Kidney (tissue), 14 donors: ENCODE results near the gene USP21. TPM values are rescaled to one million over a fixed set of nuclear protein-coding genes. Genes with fewer than 3 reads are reported as not detected.

Experiments
- DNase-seq, 5 donors: peaks; one replicate each; pipeline ENCODE4 v3.0.0-alpha.2; 2013 to 2020
- FAIRE-seq: peaks from 2 replicates; lab custom pipeline; 2012; peaks lifted over from hg19 to GRCh38; lab: Jason Lieb, UNC
- H3K27ac ChIP-seq, 2 donors: one replicate each; pipeline ENCODE4 v1.7.0; 2013; ENCODE audit warnings: low read depth in 2 of 2, low read length in 2 of 2, inconsistent platforms in 1 of 2
- H3K27me3 ChIP-seq: one replicate; pipeline ENCODE4 v1.7.1; 2013; ENCODE audit warnings: low read length, inconsistent platforms; ENCODE audit not compliant: control insufficient read depth, insufficient read depth
- H3K36me3 ChIP-seq, 3 donors: one replicate each; pipeline versions ENCODE4 v1.7.0 to v1.7.1; 2013; ENCODE audit warnings: low read length in 3 of 3, control low read depth in 1 of 3, inconsistent platforms in 1 of 3; ENCODE audit not compliant: insufficient read depth in 3 of 3, control insufficient read depth in 2 of 3
- H3K4me1 ChIP-seq, 3 donors: one replicate each; pipeline versions ENCODE4 v1.7.0 to v1.7.1; 2013; ENCODE audit warnings: low read length in 3 of 3, inconsistent platforms in 1 of 3, low read depth in 1 of 3; ENCODE audit not compliant: control insufficient read depth in 2 of 3, insufficient read depth in 2 of 3
- H3K4me3 ChIP-seq, 3 donors: one replicate each; pipeline versions ENCODE4 v1.7.0 to v1.8.1; 2013; ENCODE audit warnings: low read length in 3 of 3, control low read depth in 1 of 3, inconsistent platforms in 1 of 3
- H3K9ac ChIP-seq, 3 donors: one replicate each; pipeline versions ENCODE4 v1.7.0 to v1.7.1; 2013; ENCODE audit warnings: low read length in 3 of 3, control low read depth in 1 of 3, inconsistent platforms in 1 of 3
- H3K9me3 ChIP-seq, 3 donors: one replicate each; pipeline versions ENCODE4 v1.7.0 to v1.7.1; 2013; ENCODE audit warnings: low read length in 3 of 3, control low read depth in 1 of 3, inconsistent platforms in 1 of 3; ENCODE audit not compliant: control insufficient read depth in 2 of 3, insufficient read depth in 1 of 3
- CTCF ChIP-seq: IDR thresholded peaks from 3 replicates; pipeline ENCODE4 v1.5.1; 2012; ENCODE audit warnings: mild to moderate bottlenecking, moderate library complexity, borderline replicate concordance; ENCODE audit not compliant: insufficient read depth; ENCODE audit errors: extremely low read depth
- intact Hi-C: fragments of 100-400 bp; cut with DNase I; formaldehyde crosslinking; loops from one replicate; pipeline ENCODE4 v1.11.1; 2022
- polyA plus RNA-seq: library from polyadenylated mRNA; stranded (reverse); fragments of 350-450 nt; fragmentation: Illumina TruSeq; extraction: RNeasy Lipid Tissue Mini Kit (QIAGEN cat#74804); gene quantifications from one replicate; pipeline ENCODE4 v1.2.3, GENCODE V29; 2014; ENCODE audit warnings: low read depth, low replicate concordance; ENCODE audit not compliant: insufficient read depth
- total RNA-seq: library from RNA; stranded (reverse); fragmentation: NEBNext Ultra II Directional; extraction: Animal tissue kit (Norgen Biotek cat#: 25700); gene quantifications from one replicate; pipeline ENCODE4 v1.2.1, GENCODE V29; 2021
- donor health status: control.
- donor health status: control.
- donor health status: control.
- donor health status: control.
- donor health status: control.
- donor health status: DM: yes; HTN: yes; CAD: no.
- donor health status: Normal renal cell carcinoma (clear cell type).

The USP21 gene
- total and polyA plus RNA-seq, 2 donors from 2014 or later = 26.3 to 27.7 TPM

GRCh38 chr1:161206411-161207140, 47.3 kb downstream of the USP21 start:
- DNase-seq (peak in 2 of 5 donors; percentile 35 to 55), FAIRE-seq (no peak)
- Histone ChIP-seq H3K36me3 (peaks cover 15 to 55% (median 25%) of the 10 kb centered on the region in 3 donors), H3K27ac (peak overlapping the region; percentile 74 to 92), H3K4me1 (peaks cover 0 to 23% (median 20%) of the 10 kb centered on the region in 3 donors), H3K4me3 (no peak overlapping the region), H3K9ac (peak overlapping the region in 1 of 3 donors; percentile 42), H3K27me3 (no peaks in the 10 kb centered on the region), H3K9me3 (no peaks in the 10 kb centered on the region)
- intact Hi-C loops = no loop called here
- no peak for TF ChIP-seq CTCF

GRCh38 chr1:161207173-161207572, 47.9 kb downstream of the USP21 start:
- H3K9ac ChIP-seq = no peak overlapping the region
- no peak for TF ChIP-seq CTCF
- peak overlapping the region; percentile 59 to 92 for H3K27ac ChIP-seq
- FAIRE-seq (no peak), DNase-seq (peak in 2 of 5 donors; percentile 69 to 86)
- no peaks in the 10 kb centered on the region for H3K27me3 ChIP-seq
- H3K4me1 ChIP-seq = peaks cover 0 to 22% (median 18%) of the 10 kb centered on the region in 3 donors
- H3K9me3 ChIP-seq = no peaks in the 10 kb centered on the region
- H3K36me3 ChIP-seq = peaks cover 16 to 61% (median 26%) of the 10 kb centered on the region in 3 donors
- intact Hi-C loops = no loop called here
- no peak overlapping the region for H3K4me3 ChIP-seq

GRCh38 chr1:161209790-161210409, 50.6 kb downstream of the USP21 start:
- Histone ChIP-seq H3K36me3 (peaks cover 26 to 73% (median 44%) of the 10 kb centered on the region in 3 donors), H3K27ac (peak overlapping the region in 1 of 2 donors; percentile 3), H3K4me1 (peaks cover 0 to 13% (median 4%) of the 10 kb centered on the region in 3 donors), H3K4me3 (no peak overlapping the region), H3K9ac (no peak overlapping the region), H3K9me3 (no peaks in the 10 kb centered on the region), H3K27me3 (no peaks in the 10 kb centered on the region)
- DNase-seq (peak; percentile 81 to 89 (median 84)), FAIRE-seq (no peak)
- intact Hi-C loops = loop anchor here (10.0 kb wide), 1 partner anchor 165 kb away; no protein-coding TSS in a partner anchor
- peak; percentile 93 for TF ChIP-seq CTCF
